Dedifferentiated amniotic fluid mesenchymal stem cell (primary cell): ENCODE results near the gene AUTS2.

Experiments used
- DNase-seq: peaks from one replicate; pipeline ENCODE4 v3.0.0-alpha.2; 2016; ENCODE audit errors: extremely low spot score

Gene AUTS2

GRCh38 chr7:69992938-69993337, 394.7 kb downstream of the AUTS2 start:
- DNase-seq: no peak

GRCh38 chr7:69994218-69994617, 395.9 kb downstream of the AUTS2 start:
- DNase-seq: no peak

- DNase-seq: no peak
Observed at GRCh38 chr7:69994886-69995542, 396.7 kb downstream of the AUTS2 start.

- DNase-seq: no peak
Observed at GRCh38 chr7:69996121-69996520, 397.8 kb downstream of the AUTS2 start.

GRCh38 chr7:70000737-70001348, 402.6 kb downstream of the AUTS2 start:
- no peak for DNase-seq

GRCh38 chr7:70005480-70005879, 407.2 kb downstream of the AUTS2 start:
- DNase-seq: no peak

GRCh38 chr7:70005891-70006260, 407.6 kb downstream of the AUTS2 start:
- DNase-seq: no peak

- no peak for DNase-seq
Observed at GRCh38 chr7:70006261-70006920, 408.1 kb downstream of the AUTS2 start.

GRCh38 chr7:70008466-70008865, 410.2 kb downstream of the AUTS2 start:
- DNase-seq: no peak

GRCh38 chr7:70014472-70015177, 416.4 kb downstream of the AUTS2 start:
- DNase-seq: no peak

GRCh38 chr7:70015353-70015752, 417.1 kb downstream of the AUTS2 start:
- no peak for DNase-seq

GRCh38 chr7:70016044-70016770, 417.9 kb downstream of the AUTS2 start:
- DNase-seq: peak; percentile 62

GRCh38 chr7:70017357-70017756, 419.1 kb downstream of the AUTS2 start:
- no peak for DNase-seq

GRCh38 chr7:70018700-70019099, 420.4 kb downstream of the AUTS2 start:
- no peak for DNase-seq

- no peak for DNase-seq
Observed at GRCh38 chr7:70027867-70028266, 429.6 kb downstream of the AUTS2 start.

GRCh38 chr7:70028620-70029019, 430.3 kb downstream of the AUTS2 start:
- no peak for DNase-seq

GRCh38 chr7:70029993-70030392, 431.7 kb downstream of the AUTS2 start:
- DNase-seq: no peak

- DNase-seq: no peak
Observed at GRCh38 chr7:70030745-70031144, 432.5 kb downstream of the AUTS2 start.

- DNase-seq: no peak
Observed at GRCh38 chr7:70031245-70031644, 433.0 kb downstream of the AUTS2 start.

GRCh38 chr7:70032649-70033048, 434.4 kb downstream of the AUTS2 start:
- no peak for DNase-seq

GRCh38 chr7:70033226-70033625, 435.0 kb downstream of the AUTS2 start:
- DNase-seq: no peak

GRCh38 chr7:70034999-70035398, 436.7 kb downstream of the AUTS2 start:
- no peak for DNase-seq
